GM15510 (cell line): ENCODE data around the gene RGS6.

Source experiments
- POLR2A ChIP-seq: IDR thresholded peaks from 3 replicates; pipeline ENCODE4 v1.6.1; 2011; ENCODE audit warnings: borderline replicate concordance; ENCODE audit not compliant: insufficient read length; ENCODE audit errors: extremely low read depth

Gene RGS6

GRCh38 chr14:72182708-72183432 is 250.6 kb downstream of the RGS6 start:
- no peak for TF ChIP-seq POLR2A

GRCh38 chr14:72183631-72184030 is 251.4 kb downstream of the RGS6 start:
- no peak for TF ChIP-seq POLR2A

DNA sequence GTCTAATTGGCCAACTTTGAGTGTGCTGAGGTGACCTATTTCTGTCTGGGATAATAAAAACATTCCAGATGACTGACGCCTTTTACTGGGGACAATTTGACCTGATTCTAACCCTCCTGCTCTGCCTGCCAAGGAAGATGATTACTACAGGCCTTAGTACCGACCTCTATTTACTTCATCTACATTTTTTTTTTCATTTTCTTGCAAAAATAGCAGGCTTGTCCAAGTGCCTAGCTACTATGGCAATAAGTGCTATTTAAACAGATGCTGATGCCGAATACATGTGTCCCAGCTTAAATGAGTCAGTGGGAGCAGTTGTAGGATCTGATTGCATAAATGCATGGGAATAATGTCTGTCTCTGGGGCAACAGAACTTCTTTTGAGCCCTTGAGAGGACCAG is 254.3 kb downstream of the RGS6 start:
- no peak for TF ChIP-seq POLR2A

- TF ChIP-seq POLR2A, result no peak
These were observed 264.2 kb downstream of the RGS6 start for GRCh38 chr14:72196237-72197015.

- no peak for TF ChIP-seq POLR2A
These were observed 269.4 kb downstream of the RGS6 start for GRCh38 chr14:72201645-72202044.

DNA sequence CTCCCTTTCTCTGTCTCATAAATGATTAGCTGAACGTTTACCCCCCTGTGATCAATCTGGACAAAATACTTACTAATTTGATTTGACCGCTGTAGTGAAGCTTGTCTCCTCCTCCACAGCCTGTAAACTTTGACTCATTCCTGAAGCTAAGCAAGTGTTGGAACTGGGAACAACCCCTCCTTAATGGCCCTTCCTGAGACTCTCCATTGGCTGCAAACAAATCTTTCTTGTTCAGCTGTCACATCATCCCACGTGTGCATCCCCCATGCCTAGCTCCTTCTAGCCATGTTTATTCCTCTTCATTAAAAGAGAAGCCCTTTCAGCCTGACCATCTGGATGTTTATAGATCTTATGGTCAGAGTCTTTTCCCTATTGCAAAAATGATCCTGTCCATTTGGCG is 281.2 kb downstream of the RGS6 start:
- no peak for TF ChIP-seq POLR2A

DNA sequence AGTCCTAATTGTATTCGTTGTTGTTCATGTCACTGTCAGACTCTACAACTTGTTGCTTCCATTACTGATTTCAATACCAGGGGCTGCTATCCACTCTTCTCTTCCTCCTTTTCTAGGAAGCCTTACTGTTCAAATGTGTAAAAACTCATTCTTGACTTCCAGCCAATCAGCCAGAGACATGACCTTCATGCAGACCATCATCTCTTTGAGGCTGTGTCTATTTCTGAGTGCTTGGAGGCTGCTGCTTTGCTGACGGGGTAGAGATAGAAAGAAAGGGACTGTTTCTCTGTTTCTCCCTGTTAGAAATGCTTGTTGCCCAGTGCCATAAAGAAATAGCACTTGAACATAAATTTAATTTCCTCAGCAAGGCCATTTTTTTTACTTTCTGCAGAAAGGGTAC is 282.9 kb downstream of the RGS6 start:
- TF ChIP-seq POLR2A, result no peak

DNA sequence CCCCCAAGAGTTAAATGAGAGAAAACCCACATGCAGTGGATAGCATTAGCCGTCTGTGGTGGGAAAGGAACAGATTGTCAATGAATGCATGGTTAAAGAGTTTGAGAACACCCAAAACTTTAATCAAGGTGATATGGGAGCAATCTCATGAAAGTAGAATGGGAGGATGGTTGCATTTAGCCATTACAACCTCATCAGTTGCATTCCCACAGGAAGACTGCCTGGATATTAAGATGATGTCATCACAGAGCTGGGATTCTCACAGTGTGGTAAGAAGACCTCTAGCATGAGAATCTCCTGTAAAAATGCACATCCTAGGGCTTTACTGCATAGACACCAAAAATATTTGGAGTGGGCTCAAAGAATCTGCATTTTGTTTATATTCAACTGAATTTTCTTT is 284.9 kb downstream of the RGS6 start:
- no peak for TF ChIP-seq POLR2A

- no peak for TF ChIP-seq POLR2A
These were observed 289.8 kb downstream of the RGS6 start for GRCh38 chr14:72222046-72222445.

DNA sequence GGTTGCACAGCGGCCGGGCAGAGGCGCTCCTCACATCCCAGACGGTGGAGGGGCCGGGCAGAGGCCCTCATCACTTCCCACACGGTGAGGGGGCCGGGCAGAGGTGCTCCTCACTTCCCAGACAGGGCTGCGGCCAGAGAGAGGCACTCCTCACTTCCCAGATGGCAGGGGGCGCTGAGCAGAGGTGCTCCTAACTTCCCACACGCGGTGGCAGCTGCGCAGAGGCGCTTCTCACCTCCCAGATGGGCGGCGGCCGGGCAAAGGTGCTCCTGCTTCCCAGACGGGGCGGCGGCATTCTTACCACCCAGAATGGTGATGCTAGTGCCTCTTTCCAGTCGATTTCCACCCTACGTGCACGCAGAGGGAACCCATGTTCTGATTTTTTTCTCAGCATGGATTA is 304.4 kb downstream of the RGS6 start:
- no peak for TF ChIP-seq POLR2A

- TF ChIP-seq POLR2A, result no peak
These were observed 305.8 kb downstream of the RGS6 start for GRCh38 chr14:72237722-72238666.

DNA sequence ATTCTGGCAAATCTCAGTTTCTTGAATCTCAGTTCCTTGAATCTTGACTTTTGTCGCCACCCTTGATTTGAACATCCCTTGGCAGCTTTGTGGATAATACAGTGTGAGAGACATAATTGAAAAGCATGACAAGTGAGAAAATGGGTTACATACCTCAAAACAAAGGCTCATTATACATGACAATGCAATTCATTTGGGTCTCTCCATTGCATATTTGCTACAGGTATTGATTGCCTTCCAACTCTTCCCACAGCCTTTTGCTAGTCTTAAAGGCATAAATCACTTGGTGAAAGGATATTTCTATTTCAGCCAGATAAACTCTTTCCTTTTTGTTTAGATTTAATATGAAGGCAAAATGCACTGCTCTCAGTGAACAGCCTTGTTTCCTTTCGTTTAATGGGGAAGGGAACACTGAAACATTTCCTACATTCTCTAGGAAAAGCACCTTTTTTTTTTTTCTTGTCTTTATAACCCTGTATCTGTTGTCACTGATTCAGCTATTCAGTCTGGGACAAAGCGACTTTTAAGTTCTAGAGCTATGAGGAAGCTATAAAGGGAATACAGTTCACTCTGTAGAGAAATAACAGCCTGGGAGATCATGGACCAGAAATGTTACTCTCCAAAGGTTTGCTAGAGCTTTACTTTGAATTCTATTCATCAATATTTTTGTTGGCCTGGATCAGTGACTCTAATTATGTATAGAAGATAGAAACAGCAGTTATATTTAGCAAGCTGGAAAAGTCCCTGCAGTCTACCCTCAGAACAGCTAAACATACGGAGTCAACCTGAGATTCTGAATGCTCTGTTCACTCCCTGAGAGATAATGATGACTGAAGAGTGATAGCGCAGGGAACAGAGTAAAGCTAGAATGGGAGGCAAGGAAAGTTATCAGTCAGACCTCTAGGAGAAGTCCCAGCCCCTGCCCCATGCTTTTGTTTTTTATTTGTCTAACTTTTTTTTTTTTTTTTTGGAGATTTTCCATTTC is 311.4 kb downstream of the RGS6 start:
- TF ChIP-seq POLR2A, result no peak

DNA sequence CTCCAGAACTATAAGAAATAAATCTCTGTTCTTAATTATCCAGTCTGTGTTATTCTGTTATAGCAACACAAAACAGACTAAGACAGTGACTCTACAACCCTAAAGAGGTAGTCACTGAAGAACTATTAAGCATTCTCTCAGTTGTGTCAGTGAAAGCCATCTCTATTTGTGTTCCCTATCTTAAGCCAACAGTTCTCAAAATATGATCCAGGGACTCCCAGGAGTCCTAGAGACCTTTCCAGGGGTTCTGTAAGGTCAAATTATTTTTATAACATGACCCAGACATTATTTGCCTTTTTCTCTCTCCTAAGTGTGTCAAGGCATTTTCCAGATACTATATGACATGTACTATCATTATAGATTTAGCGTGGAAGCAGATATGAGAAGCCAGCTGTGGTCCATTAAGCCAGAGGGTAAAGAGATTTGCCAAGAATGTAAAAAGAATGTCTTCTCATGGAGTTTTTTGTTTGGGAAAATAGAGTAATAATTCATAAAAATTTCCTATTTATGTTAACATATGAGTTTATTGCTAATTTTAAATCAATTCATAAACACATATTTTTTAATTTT is 315.8 kb downstream of the RGS6 start:
- TF ChIP-seq POLR2A, result no peak
